HG03039 (cell line): Measurements from ENCODE around the gene IBA57.
"Not testable (repeated sequence)": the region's sequence is repeated elsewhere in the genome, so short reads cannot be mapped to it uniquely, and the experiment has no call there.

Experiments used
- ATAC-seq: cut with Tn5 transposase; IDR thresholded peaks from one replicate; pipeline ENCODE4 v1.9.1; 2021; ENCODE audit warnings: mild to moderate bottlenecking, moderate library complexity; ENCODE audit not compliant: unreplicated experiment

IBA57 gene

DNA sequence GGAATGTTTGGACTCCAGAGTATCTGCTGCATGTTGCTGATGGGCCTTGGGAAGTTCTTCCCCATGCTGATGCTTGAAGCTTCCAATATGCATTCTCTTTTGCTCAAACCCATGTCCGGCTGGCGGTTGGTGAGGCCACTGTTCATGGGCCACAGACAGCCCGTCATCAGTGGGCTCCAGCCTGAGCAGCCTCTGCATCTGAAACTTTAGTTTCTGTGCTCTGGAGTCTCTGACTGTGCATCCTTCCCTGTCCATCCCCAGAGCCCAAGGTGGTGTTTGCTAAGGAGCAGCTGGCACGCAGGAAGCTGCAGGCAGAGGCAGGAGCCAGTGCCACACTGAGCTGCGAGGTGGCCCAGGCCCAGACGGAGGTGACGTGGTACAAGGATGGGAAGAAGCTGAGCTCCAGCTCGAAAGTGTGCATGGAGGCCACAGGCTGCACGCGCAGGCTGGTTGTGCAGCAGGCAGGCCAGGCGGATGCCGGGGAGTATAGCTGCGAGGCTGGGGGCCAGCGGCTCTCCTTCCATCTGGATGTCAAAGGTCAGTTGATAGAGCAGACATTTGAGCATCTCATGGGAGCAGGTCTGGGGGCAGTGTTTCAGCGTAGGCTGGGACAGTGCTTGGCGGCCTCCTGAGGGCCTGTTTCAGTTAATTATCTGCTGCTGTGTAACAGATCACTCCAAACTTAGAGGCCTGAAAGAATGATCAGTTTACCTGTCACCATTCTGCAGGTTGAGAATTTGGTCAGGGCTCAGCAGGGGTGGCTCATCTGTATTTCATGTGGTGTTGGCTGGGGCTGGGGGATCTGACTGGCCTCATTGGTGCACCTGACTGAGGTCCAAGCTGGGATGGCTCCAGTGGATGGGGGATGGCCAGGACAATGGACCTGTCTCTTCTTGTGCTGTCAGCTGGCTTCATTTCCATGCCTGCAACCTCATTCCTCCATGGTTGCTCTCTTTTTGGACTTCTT, 58.9 kb downstream of the IBA57 start:
- ATAC-seq, result no peak

- ATAC-seq, result no peak
Observed at GRCh38 chr1:228225165-228225710, 59.6 kb downstream of the IBA57 start.

- ATAC-seq, result no peak
Observed at GRCh38 chr1:228225740-228226139, 60.1 kb downstream of the IBA57 start.

DNA sequence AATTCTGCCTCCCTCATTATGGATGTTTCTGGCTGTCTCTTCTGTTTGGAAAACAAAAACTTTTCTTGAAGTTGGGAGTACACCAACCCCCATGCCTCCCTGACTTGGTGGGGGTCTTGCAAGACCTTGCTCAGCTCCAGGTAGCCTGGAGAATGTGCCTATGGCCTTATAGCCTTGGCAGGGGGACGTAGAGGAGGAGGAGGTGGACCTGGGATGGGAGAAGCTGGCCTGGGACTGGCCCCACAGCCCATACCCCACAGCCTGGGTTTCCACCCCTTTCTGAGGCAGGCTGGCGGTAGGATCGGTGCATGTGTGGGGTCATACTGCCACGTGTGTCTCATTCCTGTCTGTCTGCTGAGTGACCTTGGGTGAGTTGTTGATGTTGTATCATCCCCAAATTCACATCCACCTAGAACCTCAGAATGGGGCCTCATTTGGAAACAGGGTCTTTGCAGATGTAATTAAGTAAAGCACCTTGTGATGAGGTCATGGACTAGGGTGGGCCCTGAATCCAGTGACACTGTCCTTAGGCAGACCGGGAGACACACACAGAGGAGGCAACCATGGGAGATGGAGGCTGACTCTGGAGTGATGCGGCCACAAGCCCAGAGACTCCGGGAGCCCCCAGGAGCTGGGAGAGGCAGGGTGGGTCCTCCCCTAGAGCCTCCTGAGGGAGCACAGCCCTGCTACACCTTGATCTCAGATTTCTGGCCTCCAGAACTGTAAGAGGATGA, 60.7 kb downstream of the IBA57 start:
- ATAC-seq, result no peak

DNA sequence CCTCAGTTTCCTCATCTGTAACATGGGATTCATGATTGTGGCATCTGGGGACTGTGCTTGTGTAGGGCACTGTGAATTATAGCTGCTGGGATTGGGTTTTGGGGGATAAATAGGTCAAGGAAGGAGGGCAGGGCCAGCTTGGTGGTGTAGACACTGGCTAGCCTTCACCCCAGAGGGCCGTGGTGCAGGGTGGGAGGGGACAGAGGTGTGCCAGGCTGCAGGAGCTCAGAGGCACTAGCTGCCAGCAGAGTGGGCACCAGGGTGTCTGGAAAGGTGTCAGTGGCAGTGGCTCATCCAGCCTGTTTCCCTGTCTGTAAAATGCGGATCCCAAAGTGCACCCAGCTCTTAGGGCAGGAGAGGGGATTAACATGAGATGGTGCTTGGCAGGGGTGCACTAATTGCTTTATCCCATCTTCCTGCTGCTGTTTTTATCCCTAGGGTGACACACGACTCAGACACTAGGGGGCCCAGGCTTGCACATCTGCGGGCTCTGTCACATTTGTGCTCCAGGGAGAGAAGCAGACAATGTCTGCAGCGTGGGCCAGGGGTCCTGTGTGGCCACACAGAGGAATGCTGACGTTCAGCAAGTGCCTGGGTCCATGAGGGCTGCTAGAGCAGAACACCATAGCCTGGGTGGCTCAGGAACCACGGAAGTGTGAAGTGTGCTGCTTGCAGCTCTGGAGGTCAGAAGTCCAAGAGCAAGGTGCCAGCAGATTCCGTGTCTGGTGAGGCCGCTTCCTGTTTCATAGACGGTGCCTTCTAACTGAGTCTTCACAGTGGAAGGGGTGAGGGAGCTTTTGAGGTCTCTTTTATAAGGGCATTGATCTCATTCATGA, 61.6 kb downstream of the IBA57 start:
- no peak for ATAC-seq

- ATAC-seq, result not testable (repeated sequence)
Observed at GRCh38 chr1:228228147-228228546, 62.5 kb downstream of the IBA57 start.

DNA sequence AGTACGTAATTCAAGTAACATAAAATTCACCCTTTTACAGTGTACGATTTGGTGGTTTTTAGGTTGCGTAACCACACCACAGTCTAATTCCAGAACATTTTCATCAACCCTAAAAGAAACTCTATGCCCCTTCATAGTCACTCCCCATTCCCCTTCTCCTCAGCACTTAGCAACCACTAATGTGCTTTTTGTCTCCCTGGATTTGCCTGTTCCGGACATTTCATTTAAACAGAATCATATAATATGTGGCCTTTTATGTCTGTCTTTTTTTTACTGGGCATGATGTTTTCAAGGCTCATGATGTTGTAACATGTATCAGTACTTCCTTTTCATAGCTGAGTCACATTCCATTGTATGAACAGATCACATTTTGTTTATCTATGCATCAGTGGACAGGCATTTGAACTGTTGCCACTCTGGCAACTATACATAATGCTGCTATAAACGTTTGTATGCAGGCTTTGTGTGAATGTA, 63.0 kb downstream of the IBA57 start:
- ATAC-seq, result no peak

DNA sequence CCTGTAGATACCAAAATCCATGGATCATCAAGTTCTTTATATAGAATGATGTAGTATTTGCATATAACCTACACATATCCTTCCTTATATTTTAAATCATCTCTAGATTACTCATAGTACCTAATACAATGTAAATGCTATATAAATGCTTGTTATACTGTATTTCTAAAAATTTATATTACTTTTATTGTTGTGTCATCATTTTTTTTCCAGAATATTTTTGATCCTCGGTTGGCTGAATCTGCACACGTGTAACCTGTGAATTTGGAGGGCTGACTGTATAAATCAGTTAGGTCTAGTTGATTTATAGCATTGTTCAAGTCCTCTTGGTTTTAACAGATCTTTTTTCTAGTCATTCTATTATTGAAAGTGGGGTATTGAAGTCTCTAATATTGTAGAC, 65.6 kb downstream of the IBA57 start:
- ATAC-seq, result no peak
